HEK293 (cell line): ENCODE data around the gene GPR15.

Experiments
- CTCF ChIA-PET: fragments of 350-600 bp; formaldehyde crosslinking; extraction: SDS; loops from one replicate; lab custom pipeline; 2021; ENCODE audit warnings: antibody characterized with exemption; lab: Yijun Ruan, JAX
- POLR2A ChIA-PET: fragments of 300-600 bp; formaldehyde crosslinking; extraction: SDS; loops from one replicate; lab custom pipeline; 2020; ENCODE audit warnings: antibody characterized with exemption, inconsistent platforms; lab: Yijun Ruan, JAX
- H3K27ac ChIP-seq: fragments of 200-500 bp; sonication (Bioruptor generic); 2 replicates; pipeline ENCODE4 v1.5.1; 2014; ENCODE audit warnings: low read depth, low read length, control low read depth, inconsistent platforms; ENCODE audit errors: extremely low read depth
- H3K36me3 ChIP-seq, 2 experiments: fragments of 200-500 bp in 1 of 2; sonication (Bioruptor generic) in 1 of 2; 1 replicate in 1 of 2; 2 replicates in 1 of 2; pipeline ENCODE4 v1.5.1; 2014 to 2017; ENCODE audit warnings: inconsistent platforms in 2 of 2, low read length in 2 of 2; ENCODE audit not compliant: control insufficient read depth in 2 of 2, insufficient read depth in 1 of 2
- H3K4me1 ChIP-seq: fragments of 200-500 bp; sonication (Bioruptor generic); 2 replicates; pipeline ENCODE4 v1.5.1; 2014; ENCODE audit warnings: mild to moderate bottlenecking, low read length, inconsistent platforms; ENCODE audit not compliant: control insufficient read depth, insufficient read depth
- H3K4me3 ChIP-seq: 2 replicates; pipeline ENCODE4 v1.5.1; 2011; ENCODE audit warnings: low read depth, mild to moderate bottlenecking, control low read depth, low read length, moderate library complexity
- H3K9me3 ChIP-seq: fragments of 200-500 bp; sonication (Bioruptor generic); 2 replicates; pipeline ENCODE4 v1.5.1; 2014; ENCODE audit warnings: low read depth, low read length, inconsistent platforms; ENCODE audit not compliant: control insufficient read depth, insufficient read depth
- BCL11B ChIP-seq: fragments of 450-650 bp; formaldehyde crosslinking; IDR thresholded peaks from 2 replicates; pipeline ENCODE4 v1.5.1; 2016; ENCODE audit warnings: low read depth, missing biosample characterization, missing genetic modification characterization
- FEZF1 ChIP-seq: fragments of 450-650 bp; formaldehyde crosslinking; IDR thresholded peaks from 2 replicates; pipeline ENCODE4 v1.5.1; 2016; ENCODE audit warnings: missing biosample characterization, missing genetic modification characterization
- MEIS1 ChIP-seq: sonication (generic); formaldehyde crosslinking; IDR thresholded peaks from 2 replicates; pipeline ENCODE4 v1.8.1; 2022; ENCODE audit warnings: missing genetic modification reagents, mild to moderate bottlenecking, borderline replicate concordance
- SALL2 ChIP-seq: fragments of 450-650 bp; formaldehyde crosslinking; IDR thresholded peaks from 2 replicates; pipeline ENCODE4 v1.5.0; 2017; ENCODE audit warnings: missing biosample characterization, mild to moderate bottlenecking, missing genetic modification characterization, borderline replicate concordance
- ZFP41 ChIP-seq: fragments of 450-650 bp; formaldehyde crosslinking; IDR thresholded peaks from 2 replicates; pipeline ENCODE4 v1.5.1; 2016; ENCODE audit warnings: missing biosample characterization, missing genetic modification characterization, borderline replicate concordance
- ZNF133 ChIP-seq: fragments of 450-650 bp; formaldehyde crosslinking; IDR thresholded peaks from 2 replicates; pipeline ENCODE4 v1.5.1; 2016; ENCODE audit warnings: missing biosample characterization, missing genetic modification characterization
- ZNF138 ChIP-seq: fragments of 450-650 bp; formaldehyde crosslinking; IDR thresholded peaks from 2 replicates; pipeline ENCODE4 v1.5.1; 2016; ENCODE audit warnings: missing biosample characterization, missing genetic modification characterization, borderline replicate concordance
- ZNF335 ChIP-seq: fragments of 450-650 bp; formaldehyde crosslinking; conservative IDR thresholded peaks from 2 replicates; pipeline ENCODE4 v1.5.1; 2016; ENCODE audit warnings: missing biosample characterization, missing genetic modification characterization
- ZNF423 ChIP-seq: fragments of 450-650 bp; formaldehyde crosslinking; IDR thresholded peaks from 2 replicates; pipeline ENCODE4 v1.5.1; 2016; ENCODE audit warnings: missing biosample characterization, missing genetic modification characterization
- ZNF549 ChIP-seq: fragments of 450-650 bp; IDR thresholded peaks from 2 replicates; pipeline ENCODE4 v1.5.1; 2018; ENCODE audit warnings: missing biosample characterization, missing genetic modification characterization, mild to moderate bottlenecking, inconsistent platforms, moderate library complexity
- ZNF768 ChIP-seq: fragments of 450-650 bp; formaldehyde crosslinking; IDR thresholded peaks from 2 replicates; pipeline ENCODE4 v1.5.1; 2018; ENCODE audit warnings: missing biosample characterization, mild to moderate bottlenecking, missing genetic modification characterization
- ZNF792 ChIP-seq: fragments of 450-650 bp; formaldehyde crosslinking; IDR thresholded peaks from 2 replicates; pipeline ENCODE4 v1.5.1; 2016; ENCODE audit warnings: missing biosample characterization, missing genetic modification characterization
- TF ChIP-seq, protein P1 (sequence below): fragments of 450-650 bp; formaldehyde crosslinking; IDR thresholded peaks from 2 replicates; pipeline ENCODE4; 2016; ENCODE audit warnings: missing biosample characterization, missing genetic modification characterization
- TF ChIP-seq, protein P2 (sequence below): fragments of 450-650 bp; formaldehyde crosslinking; IDR thresholded peaks from 2 replicates; pipeline ENCODE4 v1.5.1; 2016; ENCODE audit warnings: missing biosample characterization, missing genetic modification characterization
- TF ChIP-seq, protein P3 (sequence below): fragments of 450-650 bp; formaldehyde crosslinking; IDR thresholded peaks from 2 replicates; pipeline ENCODE4 v1.5.1; 2016; ENCODE audit warnings: missing biosample characterization, missing genetic modification characterization
- TF ChIP-seq, protein P4 (sequence below): fragments of 450-650 bp; formaldehyde crosslinking; optimal IDR thresholded peaks from 2 replicates; pipeline ENCODE3; 2016; ENCODE audit warnings: missing biosample characterization, mild to moderate bottlenecking, missing genetic modification characterization
- TF ChIP-seq, protein P5 (sequence below): fragments of 450-650 bp; formaldehyde crosslinking; IDR thresholded peaks from 2 replicates; pipeline ENCODE4 v1.5.1; 2017; ENCODE audit warnings: missing biosample characterization, missing genetic modification characterization

The GPR15 gene

DNA sequence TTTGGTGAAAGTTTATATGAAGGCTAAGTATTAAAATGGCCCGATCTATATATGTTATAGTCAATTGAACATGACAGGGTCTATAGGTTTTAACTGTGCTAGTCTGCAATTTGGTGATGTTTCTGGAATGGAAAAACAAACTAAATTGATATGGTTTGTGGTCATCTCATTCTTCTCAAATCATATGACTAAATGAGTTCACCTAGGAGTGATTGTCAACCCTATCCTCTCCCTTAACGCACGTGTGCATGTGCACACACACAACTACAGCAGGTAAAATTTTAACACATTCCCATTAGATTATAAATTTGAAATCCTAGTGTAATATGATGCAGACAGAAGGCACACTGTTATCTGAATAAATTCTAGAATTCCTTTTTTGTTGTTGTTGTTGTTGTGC, 18.0 kb upstream of the GPR15 start:
- Histone ChIP-seq H3K4me1 (0 out of 2 replicates have a peak, but pooled peaks cover 2% of the 10 kb centered on the region), H3K9me3 (no peaks in the 10 kb centered on the region), H3K27ac (no peak overlapping the region), H3K4me3 (no peak overlapping the region), H3K36me3 (peaks cover 0 to 32% of the 10 kb centered on the region in 2 experiments; a peak in 1 of 3 replicates)
- TF ChIP-seq MEIS1 (CRISPR knock-in tag) (no peak), ZNF138 (tag by site-specific recombination) (no peak), ZNF423 (no peak), ZNF549 (no peak), ZNF335 (no peak), ZNF133 (tag by site-specific recombination) (no peak), SALL2 (tag by site-specific recombination) (no peak), ZNF792 (tag by site-specific recombination) (no peak), FEZF1 (tag by site-specific recombination) (no peak), ZFP41 (no peak), ZNF768 (no peak)
- TF ChIP-seq, protein P1, sequence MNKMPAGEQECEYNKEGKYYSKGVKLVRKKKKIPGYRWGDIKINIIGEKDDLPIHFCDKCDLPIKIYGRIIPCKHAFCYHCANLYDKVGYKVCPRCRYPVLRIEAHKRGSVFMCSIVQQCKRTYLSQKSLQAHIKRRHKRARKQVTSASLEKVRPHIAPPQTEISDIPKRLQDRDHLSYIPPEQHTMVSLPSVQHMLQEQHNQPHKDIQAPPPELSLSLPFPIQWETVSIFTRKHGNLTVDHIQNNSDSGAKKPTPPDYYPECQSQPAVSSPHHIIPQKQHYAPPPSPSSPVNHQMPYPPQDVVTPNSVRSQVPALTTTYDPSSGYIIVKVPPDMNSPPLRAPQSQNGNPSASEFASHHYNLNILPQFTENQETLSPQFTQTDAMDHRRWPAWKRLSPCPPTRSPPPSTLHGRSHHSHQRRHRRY (tag by site-specific recombination), result no peak
- TF ChIP-seq, protein P2, sequence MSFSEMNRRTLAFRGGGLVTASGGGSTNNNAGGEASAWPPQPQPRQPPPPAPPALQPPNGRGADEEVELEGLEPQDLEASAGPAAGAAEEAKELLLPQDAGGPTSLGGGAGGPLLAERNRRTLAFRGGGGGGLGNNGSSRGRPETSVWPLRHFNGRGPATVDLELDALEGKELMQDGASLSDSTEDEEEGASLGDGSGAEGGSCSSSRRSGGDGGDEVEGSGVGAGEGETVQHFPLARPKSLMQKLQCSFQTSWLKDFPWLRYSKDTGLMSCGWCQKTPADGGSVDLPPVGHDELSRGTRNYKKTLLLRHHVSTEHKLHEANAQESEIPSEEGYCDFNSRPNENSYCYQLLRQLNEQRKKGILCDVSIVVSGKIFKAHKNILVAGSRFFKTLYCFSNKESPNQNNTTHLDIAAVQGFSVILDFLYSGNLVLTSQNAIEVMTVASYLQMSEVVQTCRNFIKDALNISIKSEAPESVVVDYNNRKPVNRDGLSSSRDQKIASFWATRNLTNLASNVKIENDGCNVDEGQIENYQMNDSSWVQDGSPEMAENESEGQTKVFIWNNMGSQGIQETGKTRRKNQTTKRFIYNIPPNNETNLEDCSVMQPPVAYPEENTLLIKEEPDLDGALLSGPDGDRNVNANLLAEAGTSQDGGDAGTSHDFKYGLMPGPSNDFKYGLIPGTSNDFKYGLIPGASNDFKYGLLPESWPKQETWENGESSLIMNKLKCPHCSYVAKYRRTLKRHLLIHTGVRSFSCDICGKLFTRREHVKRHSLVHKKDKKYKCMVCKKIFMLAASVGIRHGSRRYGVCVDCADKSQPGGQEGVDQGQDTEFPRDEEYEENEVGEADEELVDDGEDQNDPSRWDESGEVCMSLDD, result no peak
- TF ChIP-seq, protein P3, sequence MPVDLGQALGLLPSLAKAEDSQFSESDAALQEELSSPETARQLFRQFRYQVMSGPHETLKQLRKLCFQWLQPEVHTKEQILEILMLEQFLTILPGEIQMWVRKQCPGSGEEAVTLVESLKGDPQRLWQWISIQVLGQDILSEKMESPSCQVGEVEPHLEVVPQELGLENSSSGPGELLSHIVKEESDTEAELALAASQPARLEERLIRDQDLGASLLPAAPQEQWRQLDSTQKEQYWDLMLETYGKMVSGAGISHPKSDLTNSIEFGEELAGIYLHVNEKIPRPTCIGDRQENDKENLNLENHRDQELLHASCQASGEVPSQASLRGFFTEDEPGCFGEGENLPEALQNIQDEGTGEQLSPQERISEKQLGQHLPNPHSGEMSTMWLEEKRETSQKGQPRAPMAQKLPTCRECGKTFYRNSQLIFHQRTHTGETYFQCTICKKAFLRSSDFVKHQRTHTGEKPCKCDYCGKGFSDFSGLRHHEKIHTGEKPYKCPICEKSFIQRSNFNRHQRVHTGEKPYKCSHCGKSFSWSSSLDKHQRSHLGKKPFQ (tag by site-specific recombination), result no peak
- TF ChIP-seq, protein P4, sequence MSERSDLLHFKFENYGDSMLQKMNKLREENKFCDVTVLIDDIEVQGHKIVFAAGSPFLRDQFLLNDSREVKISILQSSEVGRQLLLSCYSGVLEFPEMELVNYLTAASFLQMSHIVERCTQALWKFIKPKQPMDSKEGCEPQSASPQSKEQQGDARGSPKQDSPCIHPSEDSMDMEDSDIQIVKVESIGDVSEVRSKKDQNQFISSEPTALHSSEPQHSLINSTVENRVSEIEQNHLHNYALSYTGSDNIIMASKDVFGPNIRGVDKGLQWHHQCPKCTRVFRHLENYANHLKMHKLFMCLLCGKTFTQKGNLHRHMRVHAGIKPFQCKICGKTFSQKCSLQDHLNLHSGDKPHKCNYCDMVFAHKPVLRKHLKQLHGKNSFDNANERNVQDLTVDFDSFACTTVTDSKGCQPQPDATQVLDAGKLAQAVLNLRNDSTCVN (tag by site-specific recombination), result no peak
- ChIA-PET POLR2A (interaction anchor here (1.7 kb wide), 1 partner anchor 9 kb away, joined by 4 read pairs; the partner anchor contains the start of gene CLDND1), CTCF (no interaction called here)

DNA sequence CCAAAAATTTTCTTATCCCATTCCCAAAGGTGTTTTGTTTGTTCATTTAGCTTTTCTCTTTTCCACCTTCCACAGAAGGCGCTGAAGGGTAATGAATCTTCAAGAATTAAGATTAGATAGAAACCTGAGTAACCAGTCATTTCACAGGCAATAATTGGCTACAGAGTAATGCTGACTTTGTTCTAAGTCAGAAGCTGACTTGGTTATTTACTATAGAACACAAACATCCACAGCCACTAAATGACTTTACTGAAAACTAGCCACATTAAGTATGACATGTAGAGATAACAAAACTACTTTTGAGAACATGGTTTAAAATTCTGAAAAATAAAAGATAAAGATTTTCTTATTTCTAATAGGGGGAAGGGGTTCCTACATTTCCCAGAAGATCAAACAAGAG, 16.8 kb upstream of the GPR15 start:
- peaks cover 0 to 44% of the 10 kb centered on the region in 2 experiments; a peak in 1 of 3 replicates for H3K36me3 ChIP-seq
- TF ChIP-seq, protein P5, sequence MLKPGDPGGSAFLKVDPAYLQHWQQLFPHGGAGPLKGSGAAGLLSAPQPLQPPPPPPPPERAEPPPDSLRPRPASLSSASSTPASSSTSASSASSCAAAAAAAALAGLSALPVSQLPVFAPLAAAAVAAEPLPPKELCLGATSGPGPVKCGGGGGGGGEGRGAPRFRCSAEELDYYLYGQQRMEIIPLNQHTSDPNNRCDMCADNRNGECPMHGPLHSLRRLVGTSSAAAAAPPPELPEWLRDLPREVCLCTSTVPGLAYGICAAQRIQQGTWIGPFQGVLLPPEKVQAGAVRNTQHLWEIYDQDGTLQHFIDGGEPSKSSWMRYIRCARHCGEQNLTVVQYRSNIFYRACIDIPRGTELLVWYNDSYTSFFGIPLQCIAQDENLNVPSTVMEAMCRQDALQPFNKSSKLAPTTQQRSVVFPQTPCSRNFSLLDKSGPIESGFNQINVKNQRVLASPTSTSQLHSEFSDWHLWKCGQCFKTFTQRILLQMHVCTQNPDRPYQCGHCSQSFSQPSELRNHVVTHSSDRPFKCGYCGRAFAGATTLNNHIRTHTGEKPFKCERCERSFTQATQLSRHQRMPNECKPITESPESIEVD (tag by site-specific recombination), result 0 out of 2 replicates have a peak, but pooled peaks have one; percentile 14
- TF ChIP-seq BCL11B, result no peak
- TF ChIP-seq, all 188 proteins: peak for 1
- no peaks in the 10 kb centered on the region for H3K9me3 ChIP-seq
- POLR2A ChIA-PET, result no interaction called here
- H3K27ac ChIP-seq, result no peak overlapping the region
- no peak overlapping the region for H3K4me3 ChIP-seq
- 0 out of 2 replicates have a peak, but pooled peaks cover 2% of the 10 kb centered on the region for H3K4me1 ChIP-seq
- CTCF ChIA-PET, result no interaction called here
